ENCODE results near the gene TRAPPC14.
A peak's percentile ranks its signal among the peaks of the same experiment; 100 is the strongest.
"Not testable (repeated sequence)": the region's sequence is repeated elsewhere in the genome, so short reads cannot be mapped to it uniquely, and the experiment has no call there.

Gene TRAPPC14

DNA sequence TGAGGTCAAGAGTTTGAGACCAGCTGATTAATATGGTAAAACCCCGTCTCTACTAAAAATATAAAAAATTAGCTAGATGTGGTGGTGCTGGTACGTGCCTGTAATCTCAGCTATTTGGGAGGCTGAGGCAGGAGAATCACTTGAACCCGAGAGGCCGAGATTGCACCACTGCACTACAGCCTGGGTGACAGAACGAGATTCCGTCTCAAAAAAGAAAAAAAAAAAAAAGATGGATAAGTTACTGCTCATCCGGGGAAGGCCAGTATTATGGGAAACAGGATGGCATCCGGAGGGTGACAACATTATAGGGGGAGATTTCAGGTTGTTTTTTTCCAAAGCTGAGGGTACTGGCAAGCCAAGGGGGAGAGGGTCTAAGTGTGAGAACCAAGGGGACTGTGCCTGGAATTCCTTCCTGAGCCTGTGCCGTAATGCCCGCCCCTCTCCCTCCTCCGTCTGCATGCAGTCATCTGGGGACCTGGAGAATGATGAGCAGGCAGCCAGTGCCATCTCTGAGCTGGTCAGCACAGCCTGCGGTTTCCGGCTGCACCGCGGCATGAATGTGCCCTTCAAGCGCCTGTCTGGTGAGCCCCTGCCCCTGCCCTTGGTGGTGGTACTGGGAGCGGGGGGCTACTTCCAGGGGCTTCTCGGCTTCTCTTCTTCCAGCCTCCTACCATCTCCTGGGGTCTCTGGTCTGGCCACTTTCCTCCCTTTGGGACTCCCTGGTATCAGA, 5.4 kb downstream of the TRAPPC14 start:
- DNase-seq = no peak

DNA sequence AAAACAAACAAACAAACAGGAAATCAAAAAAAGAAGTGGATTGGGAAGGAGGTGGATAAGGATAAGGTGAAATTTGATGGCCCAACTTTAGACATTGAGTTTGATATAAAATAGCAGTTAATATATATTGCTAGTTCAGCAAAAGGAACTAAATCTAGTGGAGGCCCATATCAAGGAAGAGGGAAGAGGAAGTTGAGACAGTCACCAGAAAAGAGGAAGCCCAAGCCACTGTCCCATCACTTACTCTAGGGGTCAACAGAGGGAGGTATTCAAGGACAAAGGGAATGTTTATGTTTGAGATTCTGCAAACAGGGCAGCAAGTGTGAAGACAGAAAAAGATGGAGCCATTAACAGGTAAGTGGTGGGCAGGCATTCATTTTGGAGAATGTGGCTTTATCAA, 6.1 kb downstream of the TRAPPC14 start:
- no peak for DNase-seq

DNA sequence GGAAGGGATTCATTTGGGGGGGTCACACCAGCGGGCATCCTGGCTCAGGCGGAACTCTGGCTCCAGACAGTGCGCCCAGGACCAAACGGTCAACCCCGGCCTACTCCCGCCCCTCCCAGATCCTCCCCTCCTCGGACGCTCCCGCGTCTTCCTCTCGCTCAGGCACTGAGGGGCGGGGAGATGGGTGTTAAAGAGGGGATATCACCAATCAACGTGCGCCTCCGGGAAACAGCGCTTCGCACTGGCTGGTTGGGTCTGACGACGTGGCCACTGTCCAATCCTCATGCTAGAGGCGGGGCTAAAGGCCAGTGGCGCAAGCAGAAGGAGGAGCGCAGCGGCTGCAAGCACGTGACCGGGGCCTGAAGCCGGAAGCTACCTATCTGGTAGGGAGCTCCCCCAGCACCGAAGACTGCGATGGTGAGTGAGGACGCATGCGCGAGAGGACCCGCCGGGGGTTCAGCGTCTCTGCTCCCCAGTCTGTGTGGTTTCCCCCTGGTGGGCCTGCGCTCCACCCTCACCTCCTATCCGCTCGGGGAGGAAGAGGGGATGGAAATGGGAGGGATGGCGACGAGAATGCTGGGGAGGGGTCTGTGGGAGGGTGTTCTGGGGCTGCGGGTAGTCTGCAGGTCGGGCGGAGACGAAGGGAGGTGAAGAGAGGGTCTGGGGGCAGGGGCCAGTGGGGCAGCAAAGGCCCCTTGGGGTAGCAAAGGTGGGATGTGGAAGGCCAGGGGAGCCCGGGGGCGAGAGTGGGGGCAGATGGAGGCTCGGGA, 9.8 kb downstream of the TRAPPC14 start, which contains the start of gene LAMTOR4:
LAMTOR4 (plus strand) TSS at position 360 of the 770 bp plus-strand sequence; CDS start at position 415, 55 bp downstream.
- peak; percentile 98 for DNase-seq

GRCh38 chr7:100148225-100148558, 10.3 kb downstream of the TRAPPC14 start:
- no peak for DNase-seq

DNA sequence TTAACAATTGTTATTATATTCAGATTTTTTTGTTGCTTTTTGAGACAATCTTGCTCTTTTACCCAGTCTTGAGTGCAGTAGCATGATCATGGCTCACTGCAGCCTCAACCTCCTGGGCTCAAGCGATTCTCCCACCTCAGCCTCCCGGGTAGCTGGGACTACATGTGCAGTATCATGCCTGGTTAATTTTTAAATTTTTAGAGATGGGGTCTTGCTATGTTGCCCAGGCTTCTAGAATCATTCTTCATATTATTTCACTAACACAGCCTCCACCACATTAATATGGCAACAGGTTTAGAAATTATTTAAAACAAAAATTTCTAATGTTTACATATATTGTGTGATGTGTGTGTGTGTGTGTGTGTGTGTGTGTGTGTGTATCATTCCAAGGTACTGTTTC, 11.2 kb downstream of the TRAPPC14 start:
- DNase-seq = no peak

- DNase-seq = not testable (repeated sequence)
Measured at GRCh38 chr7:100146350-100146749, 12.2 kb downstream of the TRAPPC14 start.

GRCh38 chr7:100142461-100142860, 16.1 kb downstream of the TRAPPC14 start:
- DNase-seq = no peak

- no peak for DNase-seq
Measured at GRCh38 chr7:100141555-100141949, 17.0 kb downstream of the TRAPPC14 start.

GRCh38 chr7:100137851-100138760, 20.4 kb downstream of the TRAPPC14 start:
- DNase-seq = no peak

DNA sequence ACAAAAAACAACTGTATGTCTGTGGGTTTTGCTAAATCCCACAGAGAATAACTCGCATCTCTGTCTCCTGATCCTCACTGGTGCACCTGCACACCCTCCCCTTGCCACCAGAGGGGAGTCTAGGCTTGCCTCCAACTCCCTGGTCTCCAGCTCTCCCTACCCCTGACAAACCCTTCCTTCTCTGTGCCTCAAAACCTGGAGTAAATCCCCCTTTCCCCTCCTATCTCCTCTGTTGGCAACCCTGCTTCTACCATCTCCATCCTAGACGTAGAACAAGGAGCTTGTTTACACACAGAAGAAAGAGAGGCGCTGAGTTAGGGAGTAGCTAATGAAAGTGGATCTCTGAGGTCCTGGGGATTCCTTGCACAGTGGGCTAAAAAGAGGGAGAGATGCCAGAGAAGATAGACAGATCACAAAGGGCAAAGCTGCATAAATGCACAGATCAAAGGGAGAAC, 25.8 kb downstream of the TRAPPC14 start:
- peak; percentile 29 for DNase-seq

- no peak for DNase-seq
Measured at GRCh38 chr7:100132126-100132525, 26.4 kb downstream of the TRAPPC14 start.

DNA sequence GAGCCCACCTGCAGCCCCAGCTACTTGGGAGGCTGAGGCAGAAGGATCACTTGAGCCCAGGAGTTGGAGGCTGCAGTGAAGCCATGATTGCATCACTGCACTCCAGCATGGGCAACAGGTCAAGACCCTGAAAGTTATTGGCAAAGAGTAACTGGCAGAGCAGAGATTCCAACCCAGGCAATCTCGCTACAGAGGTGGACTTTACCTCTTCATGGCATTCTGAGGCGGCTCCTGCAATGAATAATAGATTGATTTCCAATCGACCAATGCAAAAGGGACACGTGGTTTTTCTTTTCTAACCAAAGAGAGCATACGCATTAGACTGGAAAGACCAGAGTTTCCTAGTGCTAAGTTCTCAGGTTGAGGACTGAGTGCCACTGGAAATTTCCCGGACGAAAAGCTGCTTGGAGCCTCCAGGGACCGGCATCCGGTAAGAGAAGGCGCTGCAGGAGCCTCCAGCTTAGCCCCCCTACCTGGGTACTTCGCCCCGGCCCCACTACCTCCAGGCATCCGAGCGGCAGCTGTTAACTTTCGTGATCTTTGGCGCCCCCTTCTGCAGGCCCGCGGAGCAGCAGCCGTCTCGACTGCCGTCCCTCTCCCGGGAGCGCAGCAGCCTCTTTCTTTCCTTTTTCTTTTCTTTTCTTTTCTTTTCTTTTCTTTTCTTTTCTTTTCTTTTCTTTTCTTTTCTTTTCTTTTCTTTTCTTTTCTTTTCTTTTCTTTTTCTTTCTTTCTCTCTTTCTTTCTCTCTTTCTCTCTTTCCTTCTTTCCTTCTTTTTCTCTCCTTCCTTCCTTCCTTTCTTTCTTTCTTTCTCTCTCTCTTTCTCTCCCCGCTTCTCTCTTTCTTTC, 27.7 kb downstream of the TRAPPC14 start:
- DNase-seq = no peak

DNA sequence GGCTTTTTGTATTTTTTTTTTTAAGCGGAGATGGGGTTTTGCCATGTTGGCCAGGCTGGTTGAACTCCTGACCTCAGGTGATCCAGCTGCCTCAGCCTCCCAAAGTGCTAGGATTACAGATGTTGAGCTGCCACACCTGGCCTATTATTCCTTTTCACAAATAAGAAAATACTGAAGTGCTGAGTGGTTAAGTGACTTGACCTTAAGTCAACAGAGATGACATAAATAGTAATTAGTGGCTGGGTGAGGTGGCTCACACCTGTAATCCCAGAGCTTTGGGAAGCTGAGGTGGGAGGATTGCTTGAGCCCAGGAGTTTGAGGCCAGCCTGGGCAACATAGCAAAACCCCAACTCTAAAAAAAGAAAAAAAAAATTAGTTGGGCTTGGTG, 28.3 kb downstream of the TRAPPC14 start:
- not testable (repeated sequence) for DNase-seq

GRCh38 chr7:100128637-100128963, 29.9 kb downstream of the TRAPPC14 start:
- DNase-seq = no peak

DNA sequence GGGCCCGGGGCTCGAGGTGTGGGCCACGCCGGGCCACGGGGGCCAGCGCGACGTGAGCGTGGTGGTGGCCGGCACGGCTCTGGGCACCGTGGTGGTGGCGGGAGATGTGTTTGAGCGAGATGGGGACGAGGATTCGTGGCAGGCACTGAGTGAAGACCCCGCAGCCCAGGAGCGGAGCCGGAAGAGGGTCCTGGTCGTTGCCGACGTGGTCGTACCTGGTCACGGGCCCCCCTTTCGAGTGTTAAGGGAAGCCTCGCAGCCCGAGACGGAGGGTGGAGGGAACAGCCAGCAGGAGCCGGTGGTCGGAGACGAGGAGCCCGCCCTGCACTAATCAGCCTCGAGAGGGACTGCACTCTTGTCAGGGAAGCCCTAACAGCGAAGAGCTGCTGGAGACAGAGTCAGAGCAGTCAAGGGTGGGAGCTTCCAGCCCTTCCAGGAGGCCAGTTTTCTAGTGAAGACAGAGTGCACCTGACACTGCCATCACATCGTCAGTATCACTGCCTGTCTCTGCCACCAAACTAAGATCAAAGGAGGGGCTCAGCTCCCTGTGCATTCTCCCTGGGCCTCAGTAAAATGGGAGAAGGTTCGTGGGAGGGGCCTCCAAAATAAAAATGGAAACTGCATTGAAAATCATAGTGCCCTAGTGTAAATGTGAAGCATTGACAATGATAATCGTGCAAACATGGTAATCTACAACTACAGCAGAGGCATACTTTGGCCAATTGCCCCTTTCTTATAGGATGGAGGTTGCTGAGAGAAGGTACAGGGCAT, 30.5 kb downstream of the TRAPPC14 start:
- DNase-seq = no peak

- DNase-seq = peak; percentile 75
Measured at GRCh38 chr7:100126931-100127865, 31.3 kb downstream of the TRAPPC14 start, which contains the start of gene MBLAC1. Gene MBLAC1, plus strand, starts transcription at chr7:100126967. Its CDS starts 429 bp downstream, at chr7:100127396.

- no peak for DNase-seq
Measured at GRCh38 chr7:100126239-100126930, 32.1 kb downstream of the TRAPPC14 start.

DNA sequence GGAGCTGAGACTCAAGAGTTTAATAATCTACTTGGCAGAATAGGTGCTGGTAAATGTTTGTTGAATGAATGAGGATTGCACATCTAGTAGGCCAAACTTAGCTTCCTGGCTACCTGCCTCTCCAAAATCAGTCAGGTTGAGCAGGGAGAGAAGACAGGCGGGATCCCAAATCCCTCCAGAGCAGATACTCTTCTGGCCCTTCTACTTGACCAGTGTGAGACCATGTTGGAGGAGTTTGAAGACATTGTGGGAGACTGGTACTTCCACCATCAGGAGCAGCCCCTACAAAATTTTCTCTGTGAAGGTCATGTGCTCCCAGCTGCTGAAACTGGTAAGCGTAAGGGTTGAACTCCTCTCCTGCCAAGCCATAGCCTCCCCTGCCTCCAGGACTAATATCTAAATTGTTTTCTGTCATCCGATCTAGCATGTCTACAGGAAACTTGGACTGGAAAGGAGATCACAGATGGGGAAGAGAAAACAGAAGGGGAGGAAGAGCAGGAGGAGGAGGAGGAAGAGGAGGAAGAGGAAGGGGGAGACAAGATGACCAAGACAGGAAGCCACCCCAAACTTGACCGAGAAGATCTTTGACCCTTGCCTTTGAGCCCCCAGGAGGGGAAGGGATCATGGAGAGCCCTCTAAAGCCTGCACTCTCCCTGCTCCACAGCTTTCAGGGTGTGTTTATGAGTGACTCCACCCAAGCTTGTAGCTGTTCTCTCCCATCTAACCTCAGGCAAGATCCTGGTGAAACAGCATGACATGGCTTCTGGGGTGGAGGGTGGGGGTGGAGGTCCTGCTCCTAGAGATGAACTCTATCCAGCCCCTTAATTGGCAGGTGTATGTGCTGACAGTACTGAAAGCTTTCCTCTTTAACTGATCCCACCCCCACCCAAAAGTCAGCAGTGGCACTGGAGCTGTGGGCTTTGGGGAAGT, 34.0 kb downstream of the TRAPPC14 start:
- no peak for DNase-seq
